HG03039 (cell line): Measurements from ENCODE around the gene GAMT.

Experiments
- ATAC-seq: cut with Tn5 transposase; IDR thresholded peaks from one replicate; pipeline ENCODE4 v1.9.1; 2021; ENCODE audit warnings: mild to moderate bottlenecking, moderate library complexity; ENCODE audit not compliant: unreplicated experiment

The GAMT gene

DNA sequence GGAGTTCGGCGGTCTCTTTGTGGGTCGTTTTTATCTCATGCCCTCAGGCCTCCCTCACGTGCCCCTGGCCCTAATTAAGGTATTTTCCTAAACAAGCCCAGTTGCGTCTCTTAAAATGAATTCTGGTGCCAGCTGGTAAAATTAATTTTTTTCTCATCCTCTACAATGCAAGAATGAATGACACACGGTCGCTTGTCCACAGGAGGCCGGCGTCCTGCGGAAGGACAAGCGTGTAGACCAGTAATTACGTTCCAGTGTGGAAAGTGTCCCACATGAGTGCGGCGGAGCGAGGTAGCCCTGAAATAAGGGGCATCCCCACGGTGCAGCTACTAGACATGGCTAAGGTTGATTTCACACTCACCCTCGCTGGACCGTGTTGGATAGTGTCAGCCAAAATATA lies 52.1 kb downstream of the GAMT start:
- no peak for ATAC-seq
